HepG2 (cell line): ENCODE data around the gene CDC42BPG. TPM values are rescaled to one million over a fixed set of nuclear protein-coding genes. Genes with fewer than 3 reads are reported as not detected.
A peak's percentile ranks its signal among the peaks of the same experiment; 100 is the strongest.

Experiments
- ELF4 ChIP-seq: sonication (generic); formaldehyde crosslinking; IDR thresholded peaks from 2 replicates; pipeline ENCODE4 v1.5.0; 2020; ENCODE audit warnings: missing genetic modification reagents, mild to moderate bottlenecking, moderate library complexity, borderline replicate concordance
- ESRRA ChIP-seq: sonication (generic); formaldehyde crosslinking; IDR thresholded peaks from 2 replicates; pipeline ENCODE4 v1.5.1; 2020; ENCODE audit warnings: mild to moderate bottlenecking, low read depth, missing genetic modification reagents
- FOSL2 ChIP-seq: sonication (generic); formaldehyde crosslinking; IDR thresholded peaks from 2 replicates; pipeline ENCODE4 v1.4.0; 2020; ENCODE audit warnings: missing genetic modification reagents
- HBP1 ChIP-seq: IDR thresholded peaks from 2 replicates; pipeline ENCODE4 v1.6.1; 2016; ENCODE audit warnings: low read depth, control low read depth
- KLF16 ChIP-seq, 2 experiments: sonication (generic) in 1 of 2; formaldehyde crosslinking in 1 of 2; IDR thresholded peaks; 2 replicates each; pipeline versions ENCODE4 v1.6.1 to v1.8.0; 2016 to 2023; ENCODE audit warnings: missing genetic modification reagents in 2 of 2, missing compliant biosample characterization in 1 of 2
- MLLT10 ChIP-seq: sonication (generic); formaldehyde crosslinking; IDR thresholded peaks from 2 replicates; pipeline ENCODE4 v1.4.0; 2020; ENCODE audit warnings: missing genetic modification reagents
- MYNN ChIP-seq: sonication (generic); formaldehyde crosslinking; IDR thresholded peaks from 2 replicates; pipeline ENCODE4 v1.4.0; 2020; ENCODE audit warnings: mild to moderate bottlenecking, low read depth, missing genetic modification reagents
- NCOA5 ChIP-seq: sonication (generic); formaldehyde crosslinking; IDR thresholded peaks from 2 replicates; pipeline ENCODE4 v1.4.0; 2020; ENCODE audit warnings: missing genetic modification reagents
- ONECUT2 ChIP-seq: sonication (generic); formaldehyde crosslinking; IDR thresholded peaks from 2 replicates; pipeline ENCODE4 v1.4.0; 2020; ENCODE audit warnings: missing genetic modification reagents
- PBX2 ChIP-seq: IDR thresholded peaks from 2 replicates; pipeline ENCODE4 v1.6.1; 2016; ENCODE audit warnings: control low read depth
- RELA ChIP-seq: sonication (generic); formaldehyde crosslinking; IDR thresholded peaks from 2 replicates; pipeline ENCODE4 v1.4.0; 2020; ENCODE audit warnings: missing genetic modification reagents
- SAP130 ChIP-seq: IDR thresholded peaks from 2 replicates; pipeline ENCODE4 v1.6.1; 2016; ENCODE audit warnings: low read depth
- SIX1 ChIP-seq: sonication (generic); formaldehyde crosslinking; IDR thresholded peaks from 2 replicates; pipeline ENCODE4 v1.4.0; 2020; ENCODE audit warnings: missing genetic modification reagents, borderline replicate concordance
- SPEN ChIP-seq: sonication (generic); formaldehyde crosslinking; IDR thresholded peaks from 2 replicates; pipeline ENCODE4 v1.5.1; 2020; ENCODE audit warnings: low read depth, mild to moderate bottlenecking, missing genetic modification reagents
- TARDBP ChIP-seq: sonication (generic); formaldehyde crosslinking; IDR thresholded peaks from 2 replicates; pipeline ENCODE4 v1.8.0; 2022; ENCODE audit warnings: mild to moderate bottlenecking, missing genetic modification reagents
- TRAFD1 ChIP-seq: sonication (generic); formaldehyde crosslinking; IDR thresholded peaks from 2 replicates; pipeline ENCODE4 v1.5.1; 2020; ENCODE audit warnings: missing genetic modification reagents, mild to moderate bottlenecking, borderline replicate concordance
- TSC22D2 ChIP-seq: sonication (generic); formaldehyde crosslinking; IDR thresholded peaks from 2 replicates; pipeline ENCODE4 v1.5.1; 2020; ENCODE audit warnings: missing genetic modification reagents, mild to moderate bottlenecking, borderline replicate concordance
- ZBTB21 ChIP-seq: sonication (generic); formaldehyde crosslinking; IDR thresholded peaks from 2 replicates; pipeline ENCODE4 v1.4.0; 2020; ENCODE audit warnings: missing genetic modification reagents
- ZNF264 ChIP-seq: sonication (generic); formaldehyde crosslinking; IDR thresholded peaks from 2 replicates; pipeline ENCODE4 v1.4.0; 2020; ENCODE audit warnings: missing genetic modification reagents
- ZNF567 ChIP-seq: sonication (generic); formaldehyde crosslinking; IDR thresholded peaks from 2 replicates; pipeline ENCODE4 v1.8.1; 2023; ENCODE audit warnings: mild to moderate bottlenecking, missing genetic modification reagents, borderline replicate concordance
- ZNF576 ChIP-seq: sonication (generic); formaldehyde crosslinking; IDR thresholded peaks from 2 replicates; pipeline ENCODE4 v1.4.0; 2020; ENCODE audit warnings: mild to moderate bottlenecking, missing genetic modification reagents
- ZNF672 ChIP-seq: sonication (generic); formaldehyde crosslinking; IDR thresholded peaks from 2 replicates; pipeline ENCODE4 v1.8.1; 2022; ENCODE audit warnings: missing genetic modification reagents
- ZNF772 ChIP-seq: sonication (generic); formaldehyde crosslinking; IDR thresholded peaks from 2 replicates; pipeline ENCODE4 v1.5.0; 2020; ENCODE audit warnings: mild to moderate bottlenecking, missing genetic modification reagents
- ZNF777 ChIP-seq: sonication (generic); formaldehyde crosslinking; IDR thresholded peaks from 2 replicates; pipeline ENCODE4 v1.4.0; 2020; ENCODE audit warnings: missing genetic modification reagents
- polyA plus RNA-seq, 8 experiments: library from polyadenylated mRNA; depleted of rRNA in 3 of 8; stranded (reverse) in 7 of 8; unstranded in 1 of 8; fragments of >200 nt; fragmentation: Illumina TruSeq in 4 of 8; extraction: Trizol in 4 of 8; gene quantifications; 2 replicates each; pipeline versions ENCODE4 v1.2.1 to v1.2.3, GENCODE V29; 2011 to 2016; ENCODE audit warnings: low read depth in 4 of 8, missing spikeins in 1 of 8, mixed read lengths in 1 of 8; ENCODE audit not compliant: insufficient read depth in 1 of 8
- total RNA-seq, 5 experiments: library from RNA; depleted of rRNA; stranded (reverse); fragments of >200 nt; fragmentation: Illumina TruSeq; extraction: Trizol; gene quantifications; 2 replicates each; pipeline ENCODE4 v1.2.3, GENCODE V29; 2016; ENCODE audit warnings: low read depth in 1 of 5
- TF ChIP-seq, protein P1 (sequence below): sonication (generic); formaldehyde crosslinking; IDR thresholded peaks from 2 replicates; pipeline ENCODE4 v1.4.0; 2020; ENCODE audit warnings: missing genetic modification reagents

Gene CDC42BPG
- total and polyA plus RNA-seq, 2 of the 13 experiments (the other 11 are each of a cell fraction or from before 2014, with no cell fraction given) = 0.55 to 1.4 TPM

DNA sequence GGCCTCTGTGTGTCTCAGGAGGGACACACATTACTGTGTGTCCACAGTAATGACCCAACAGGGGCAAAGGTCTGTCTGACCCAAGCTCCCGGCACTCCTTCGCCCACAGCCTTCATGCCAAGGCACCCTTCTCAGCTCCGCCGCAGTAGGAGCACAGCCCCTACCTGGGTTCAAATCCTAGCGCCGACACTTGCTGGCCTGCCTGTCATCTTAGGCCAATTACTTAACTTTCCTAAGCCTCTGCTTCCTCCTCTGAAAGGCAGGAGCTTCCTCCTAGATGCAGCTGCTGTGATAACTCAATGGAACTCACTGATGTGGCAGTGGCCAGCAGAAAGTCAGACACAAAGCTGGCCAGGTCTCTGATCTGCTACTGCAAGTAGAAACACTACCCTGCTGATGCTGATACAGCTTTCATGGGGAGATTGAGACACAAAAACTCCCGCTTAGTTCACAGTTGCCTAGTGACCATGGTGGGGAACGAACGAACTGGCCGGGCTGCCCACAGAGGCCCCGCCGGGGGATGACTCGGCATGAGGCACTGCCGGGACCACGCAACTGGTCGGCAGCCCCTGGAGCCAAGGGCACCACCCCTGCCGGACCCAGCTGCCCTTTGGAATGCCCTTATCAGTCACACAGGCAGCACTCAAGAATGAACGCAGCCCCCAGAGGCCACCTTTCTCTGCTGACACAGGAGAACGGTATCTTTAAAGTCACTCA lies 25.9 kb upstream of the CDC42BPG start (continued):
- no peak for TF ChIP-seq SIX1 (CRISPR knock-in tag)
- TF ChIP-seq KLF16 (CRISPR knock-in tag; IDR thresholded peaks at IDR 0.05) = no peak; a peak in 1 of 4 replicates
- no peak for TF ChIP-seq NCOA5
- TF ChIP-seq TSC22D2 (CRISPR knock-in tag) = no peak
- peak; percentile 37; the same call in 1 of the 2 replicates for TF ChIP-seq ESRRA (CRISPR knock-in tag)
- no peak for TF ChIP-seq ZNF772 (CRISPR knock-in tag)
- peak; percentile 78 for TF ChIP-seq SAP130
- TF ChIP-seq ONECUT2 = no peak
- TF ChIP-seq ZNF672 (CRISPR knock-in tag) = no peak
- TF ChIP-seq ZNF567 (CRISPR knock-in tag) = no peak
- no peak for TF ChIP-seq ZNF777 (CRISPR knock-in tag)
- no peak; the same call in 1 of the 2 replicates for TF ChIP-seq TARDBP
- no peak for TF ChIP-seq RELA (CRISPR knock-in tag)
- TF ChIP-seq MYNN (CRISPR knock-in tag) = no peak
- TF ChIP-seq MLLT10 (CRISPR knock-in tag) = no peak
- peak; percentile 77 for TF ChIP-seq FOSL2 (CRISPR knock-in tag)
- no peak for TF ChIP-seq PBX2 (CRISPR knock-in tag)
- no peak for TF ChIP-seq ELF4 (CRISPR knock-in tag)
- no peak for TF ChIP-seq HBP1 (CRISPR knock-in tag)
- no peak for TF ChIP-seq ZNF576 (CRISPR knock-in tag)
- TF ChIP-seq TRAFD1 (CRISPR knock-in tag) = no peak
- TF ChIP-seq, protein P1, sequence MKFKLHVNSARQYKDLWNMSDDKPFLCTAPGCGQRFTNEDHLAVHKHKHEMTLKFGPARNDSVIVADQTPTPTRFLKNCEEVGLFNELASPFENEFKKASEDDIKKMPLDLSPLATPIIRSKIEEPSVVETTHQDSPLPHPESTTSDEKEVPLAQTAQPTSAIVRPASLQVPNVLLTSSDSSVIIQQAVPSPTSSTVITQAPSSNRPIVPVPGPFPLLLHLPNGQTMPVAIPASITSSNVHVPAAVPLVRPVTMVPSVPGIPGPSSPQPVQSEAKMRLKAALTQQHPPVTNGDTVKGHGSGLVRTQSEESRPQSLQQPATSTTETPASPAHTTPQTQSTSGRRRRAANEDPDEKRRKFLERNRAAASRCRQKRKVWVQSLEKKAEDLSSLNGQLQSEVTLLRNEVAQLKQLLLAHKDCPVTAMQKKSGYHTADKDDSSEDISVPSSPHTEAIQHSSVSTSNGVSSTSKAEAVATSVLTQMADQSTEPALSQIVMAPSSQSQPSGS (CRISPR knock-in tag) = no peak
- TF ChIP-seq SPEN = no peak
- 0 out of 2 replicates have a peak, but pooled peaks have one; percentile 65 for TF ChIP-seq ZNF264 (CRISPR knock-in tag)
- TF ChIP-seq ZBTB21 (CRISPR knock-in tag) = no peak
